ENCODE results near the gene TNNI2. TPM values are rescaled to one million over a fixed set of nuclear protein-coding genes. Genes with fewer than 3 reads are reported as not detected.

TNNI2 gene
- polyA plus RNA-seq, 1 donor (not counting 4 experiments of a cell fraction or from before 2014, with no cell fraction given) = 10.7 TPM

DNA sequence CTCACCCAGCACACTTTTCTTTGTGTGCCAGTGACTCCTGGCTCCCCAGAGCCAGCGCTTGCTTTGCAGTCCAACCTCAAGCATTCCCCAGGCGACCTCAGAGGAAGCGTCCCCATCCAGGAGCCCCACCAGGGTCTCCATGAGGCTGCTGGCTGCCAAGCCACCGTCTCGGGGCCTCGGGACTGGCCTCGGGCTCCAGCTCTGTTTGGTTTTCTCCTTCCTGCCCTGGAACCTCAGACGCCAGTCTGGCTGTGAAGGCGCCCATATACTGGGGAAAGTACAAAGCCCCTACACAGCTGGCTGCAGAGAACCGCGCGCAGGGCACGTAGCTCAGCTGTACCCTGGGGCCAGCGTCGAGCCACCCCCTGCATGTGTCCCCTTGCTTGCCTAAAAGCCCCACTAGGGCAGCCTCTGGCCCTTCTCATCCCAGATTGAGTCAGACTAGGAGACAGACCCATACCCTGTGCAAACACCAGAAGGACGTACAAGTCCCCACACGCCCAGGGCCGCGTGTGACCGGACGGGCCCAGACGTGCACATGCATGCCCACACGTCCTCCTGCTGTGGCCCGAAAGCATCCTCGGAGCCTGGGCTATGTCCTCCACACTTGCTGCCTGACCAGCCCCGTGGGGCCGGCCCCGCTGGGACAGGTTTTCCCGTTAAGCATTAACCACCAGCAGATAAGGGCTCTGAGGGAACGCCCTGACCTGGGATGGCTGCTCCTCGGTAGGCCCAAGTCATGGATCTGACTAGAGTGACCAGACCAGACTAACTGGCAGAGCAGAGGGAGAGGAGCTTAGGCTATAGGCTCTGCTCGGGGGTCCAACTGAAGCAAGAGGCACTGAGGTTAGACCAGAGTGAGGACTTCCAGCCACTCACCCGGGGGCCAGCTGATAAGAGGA is 8.2 kb upstream of the TNNI2 start:
- Histone ChIP-seq H3K9me3 (ENCODE audit: control insufficient read depth, low read depth, low read length) (no peaks in the 10 kb centered on the region), H3K36me3 (ENCODE audit: control insufficient read depth in 2 of 2, extremely low read depth in 1 of 2, insufficient read depth in 2 of 2, low read length in 2 of 2) (no peaks in the 10 kb centered on the region), H3K4me1 (ENCODE audit: control insufficient read depth, extremely low read depth, insufficient read depth, low read length) (peaks cover 88% of the 10 kb centered on the region), H3K4me3 (ENCODE audit: control insufficient read depth in 2 of 3, extremely low read depth in 1 of 3, insufficient read depth in 2 of 3, low read depth in 1 of 3, low read length in 3 of 3) (no peak overlapping the region), H3K79me2 (ENCODE audit: control insufficient read depth, insufficient read depth, low read length) (peaks cover 11% of the 10 kb centered on the region), H3K27ac (ENCODE audit: control insufficient read depth, insufficient read depth, low read length) (peak overlapping the region; percentile 84), H3K27me3 (ENCODE audit: control insufficient read depth, extremely low read depth, insufficient read depth, low read length) (no peaks in the 10 kb centered on the region), H2AFZ (ENCODE audit: control insufficient read depth, low read length) (peak overlapping the region; percentile 19), H4K20me1 (ENCODE audit: control insufficient read depth, extremely low read depth, insufficient read depth, low read length) (no peaks in the 10 kb centered on the region), H3K9me1 (ENCODE audit: control insufficient read depth, extremely low read depth, insufficient read depth, low read length) (peaks cover 2% of the 10 kb centered on the region), H3K9ac (ENCODE audit: control insufficient read depth, extremely low read depth, insufficient read depth, low read length) (peak overlapping the region; percentile 61), H3K4me2 (ENCODE audit: control insufficient read depth, extremely low read depth, insufficient read depth, low read depth, low read length) (peak overlapping the region; percentile 70)
- TF ChIP-seq, protein P1, sequence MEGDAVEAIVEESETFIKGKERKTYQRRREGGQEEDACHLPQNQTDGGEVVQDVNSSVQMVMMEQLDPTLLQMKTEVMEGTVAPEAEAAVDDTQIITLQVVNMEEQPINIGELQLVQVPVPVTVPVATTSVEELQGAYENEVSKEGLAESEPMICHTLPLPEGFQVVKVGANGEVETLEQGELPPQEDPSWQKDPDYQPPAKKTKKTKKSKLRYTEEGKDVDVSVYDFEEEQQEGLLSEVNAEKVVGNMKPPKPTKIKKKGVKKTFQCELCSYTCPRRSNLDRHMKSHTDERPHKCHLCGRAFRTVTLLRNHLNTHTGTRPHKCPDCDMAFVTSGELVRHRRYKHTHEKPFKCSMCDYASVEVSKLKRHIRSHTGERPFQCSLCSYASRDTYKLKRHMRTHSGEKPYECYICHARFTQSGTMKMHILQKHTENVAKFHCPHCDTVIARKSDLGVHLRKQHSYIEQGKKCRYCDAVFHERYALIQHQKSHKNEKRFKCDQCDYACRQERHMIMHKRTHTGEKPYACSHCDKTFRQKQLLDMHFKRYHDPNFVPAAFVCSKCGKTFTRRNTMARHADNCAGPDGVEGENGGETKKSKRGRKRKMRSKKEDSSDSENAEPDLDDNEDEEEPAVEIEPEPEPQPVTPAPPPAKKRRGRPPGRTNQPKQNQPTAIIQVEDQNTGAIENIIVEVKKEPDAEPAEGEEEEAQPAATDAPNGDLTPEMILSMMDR (optimal IDR thresholded peaks at IDR 0.05 in 1 of 3, IDR thresholded peaks at IDR 0.05 in 1 of 3, conservative IDR thresholded peaks at IDR 0.05 in 1 of 3; ENCODE audit: extremely low read depth in 1 of 3, insufficient read depth in 2 of 3, low read length in 3 of 3) = no peak
- no peak for TF ChIP-seq EZH2 (IDR thresholded peaks at IDR 0.05; ENCODE audit: low read length)
- dilution Hi-C loops (cut with MboI; ENCODE audit: extremely low pct_ligation_motif_present, low sequenced_read_pairs) = no loop called here
- FAIRE-seq = peak; percentile 98
- peak; percentile 100 for DNase-seq (ENCODE audit: low read depth, low spot score)

DNA sequence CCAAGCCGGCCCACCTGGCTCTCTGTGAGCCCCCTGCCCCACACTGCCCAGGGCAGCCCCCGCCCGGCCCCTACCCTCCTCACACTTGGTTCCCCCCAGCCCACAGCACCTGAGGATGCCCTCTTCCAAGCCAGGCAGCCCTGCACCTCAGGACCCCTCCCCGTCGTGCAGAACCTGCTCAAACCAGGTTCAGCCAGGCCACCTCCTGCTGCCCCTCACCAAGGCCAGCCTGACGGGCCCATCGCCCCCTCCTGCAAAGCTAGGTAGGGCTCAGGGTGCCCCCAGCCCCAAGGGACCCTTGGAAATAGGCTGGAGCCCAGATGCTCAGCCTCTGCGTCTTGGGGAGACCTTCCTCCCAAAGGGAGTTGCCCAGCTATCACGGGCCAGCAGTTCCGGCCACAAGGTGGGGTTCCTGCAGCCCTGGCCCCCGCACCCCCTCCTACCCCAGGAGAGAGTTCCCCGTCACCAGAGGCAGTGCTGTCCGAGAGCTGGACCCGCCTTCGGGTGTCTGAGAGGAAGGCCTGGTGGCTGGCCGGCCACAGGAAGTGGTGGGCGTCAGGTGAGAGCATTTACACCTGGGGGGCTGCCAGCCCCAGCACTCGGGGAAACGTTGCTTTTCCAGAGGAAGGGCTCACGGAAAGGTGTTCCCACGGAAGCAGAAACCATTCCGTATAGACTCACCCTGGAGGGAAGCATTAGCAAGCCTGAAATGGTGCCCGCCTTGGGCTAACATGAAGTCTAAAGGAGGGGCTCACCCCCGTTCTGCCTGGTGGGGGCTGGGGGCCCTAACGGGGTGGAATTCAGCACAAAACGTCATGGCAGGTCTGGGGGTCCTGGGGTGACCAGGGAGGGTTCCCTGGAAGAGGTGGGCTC is 7.2 kb upstream of the TNNI2 start:
- TF ChIP-seq, protein P1 (optimal IDR thresholded peaks at IDR 0.05 in 1 of 3, IDR thresholded peaks at IDR 0.05 in 1 of 3, conservative IDR thresholded peaks at IDR 0.05 in 1 of 3; ENCODE audit: extremely low read depth in 1 of 3, insufficient read depth in 2 of 3, low read length in 3 of 3) = no peak
- no peak for TF ChIP-seq EZH2 (IDR thresholded peaks at IDR 0.05; ENCODE audit: low read length)
- H3K4me2 ChIP-seq (ENCODE audit: control insufficient read depth, extremely low read depth, insufficient read depth, low read depth, low read length) = no peak overlapping the region
- no peak for FAIRE-seq

More for the DNA sequence above, 7.2 kb upstream of the TNNI2 start:
- no peaks in the 10 kb centered on the region for H3K36me3 ChIP-seq (ENCODE audit: control insufficient read depth in 2 of 2, extremely low read depth in 1 of 2, insufficient read depth in 2 of 2, low read length in 2 of 2)
- H3K4me3 ChIP-seq (ENCODE audit: control insufficient read depth in 2 of 3, extremely low read depth in 1 of 3, insufficient read depth in 2 of 3, low read depth in 1 of 3, low read length in 3 of 3) = no peak overlapping the region
- no peak for DNase-seq (ENCODE audit: low read depth, low spot score)
- no peaks in the 10 kb centered on the region for H3K27me3 ChIP-seq (ENCODE audit: control insufficient read depth, extremely low read depth, insufficient read depth, low read length)
- peaks cover 2% of the 10 kb centered on the region for H3K9me1 ChIP-seq (ENCODE audit: control insufficient read depth, extremely low read depth, insufficient read depth, low read length)
- no peak overlapping the region for H2AFZ ChIP-seq (ENCODE audit: control insufficient read depth, low read length)
- H3K4me1 ChIP-seq (ENCODE audit: control insufficient read depth, extremely low read depth, insufficient read depth, low read length) = peaks cover 95% of the 10 kb centered on the region
- peak overlapping the region; percentile 84 for H3K27ac ChIP-seq (ENCODE audit: control insufficient read depth, insufficient read depth, low read length)
- no peaks in the 10 kb centered on the region for H4K20me1 ChIP-seq (ENCODE audit: control insufficient read depth, extremely low read depth, insufficient read depth, low read length)
- no peak overlapping the region for H3K9ac ChIP-seq (ENCODE audit: control insufficient read depth, extremely low read depth, insufficient read depth, low read length)
- H3K79me2 ChIP-seq (ENCODE audit: control insufficient read depth, insufficient read depth, low read length) = peaks cover 21% of the 10 kb centered on the region
- dilution Hi-C loops (cut with MboI; ENCODE audit: extremely low pct_ligation_motif_present, low sequenced_read_pairs) = no loop called here
- no peaks in the 10 kb centered on the region for H3K9me3 ChIP-seq (ENCODE audit: control insufficient read depth, low read depth, low read length)
